Measurements from ENCODE around the gene BCR. TPM values are rescaled to one million over a fixed set of nuclear protein-coding genes. Genes with fewer than 3 reads are reported as not detected.

BCR gene
- total RNA-seq, 2 donors from 2014 or later = 102 to 172 TPM

DNA sequence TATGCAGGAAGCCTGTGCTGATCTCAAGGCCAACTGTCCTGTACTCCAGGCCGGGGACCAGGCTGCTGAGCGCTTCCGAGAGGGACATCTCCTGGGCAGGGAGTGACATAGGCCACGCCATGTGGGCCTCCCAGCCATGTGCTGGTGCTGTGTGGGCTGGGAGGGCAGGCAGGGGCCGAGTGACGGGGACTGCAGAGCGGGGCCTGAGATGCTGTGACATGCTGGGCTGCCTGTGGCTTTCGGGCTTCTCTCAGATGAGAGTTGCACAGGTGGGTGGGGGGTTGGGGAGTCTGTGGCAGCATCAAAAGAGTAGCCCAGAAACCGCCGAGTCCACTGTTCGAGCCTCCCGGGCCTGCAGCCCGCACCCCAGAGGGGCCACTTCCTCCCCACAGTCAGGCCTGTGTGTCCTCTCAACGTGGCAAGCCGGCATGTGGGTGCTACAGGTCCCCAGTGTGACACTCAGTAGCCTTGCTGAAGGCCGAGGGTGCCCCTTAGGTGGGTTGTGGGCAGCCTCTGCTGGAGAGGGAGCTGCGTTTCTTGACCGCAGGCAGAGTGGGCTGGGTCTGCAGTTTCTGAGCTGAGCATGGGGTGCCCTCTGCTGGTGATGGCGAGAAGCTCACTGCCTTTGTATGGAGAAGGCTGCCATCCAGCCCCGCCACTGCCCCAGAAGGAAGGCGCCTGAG is 101.2 kb downstream of the BCR start:
- TF ChIP-seq, protein P1, sequence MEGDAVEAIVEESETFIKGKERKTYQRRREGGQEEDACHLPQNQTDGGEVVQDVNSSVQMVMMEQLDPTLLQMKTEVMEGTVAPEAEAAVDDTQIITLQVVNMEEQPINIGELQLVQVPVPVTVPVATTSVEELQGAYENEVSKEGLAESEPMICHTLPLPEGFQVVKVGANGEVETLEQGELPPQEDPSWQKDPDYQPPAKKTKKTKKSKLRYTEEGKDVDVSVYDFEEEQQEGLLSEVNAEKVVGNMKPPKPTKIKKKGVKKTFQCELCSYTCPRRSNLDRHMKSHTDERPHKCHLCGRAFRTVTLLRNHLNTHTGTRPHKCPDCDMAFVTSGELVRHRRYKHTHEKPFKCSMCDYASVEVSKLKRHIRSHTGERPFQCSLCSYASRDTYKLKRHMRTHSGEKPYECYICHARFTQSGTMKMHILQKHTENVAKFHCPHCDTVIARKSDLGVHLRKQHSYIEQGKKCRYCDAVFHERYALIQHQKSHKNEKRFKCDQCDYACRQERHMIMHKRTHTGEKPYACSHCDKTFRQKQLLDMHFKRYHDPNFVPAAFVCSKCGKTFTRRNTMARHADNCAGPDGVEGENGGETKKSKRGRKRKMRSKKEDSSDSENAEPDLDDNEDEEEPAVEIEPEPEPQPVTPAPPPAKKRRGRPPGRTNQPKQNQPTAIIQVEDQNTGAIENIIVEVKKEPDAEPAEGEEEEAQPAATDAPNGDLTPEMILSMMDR (conservative IDR thresholded peaks at IDR 0.05) = peak; percentile 95
- Mint-ChIP-seq H3K27me3 (ENCODE audit: insufficient read depth) (no peaks in the 10 kb centered on the region), H3K27ac (no peak overlapping the region), H3K36me3 (ENCODE audit: low read depth) (peaks cover 40% of the 10 kb centered on the region), H3K9me3 (no peaks in the 10 kb centered on the region), H3K4me1 (no peaks in the 10 kb centered on the region), H3K4me3 (no peak overlapping the region)
- Histone ChIP-seq H3K4me1 (ENCODE audit: control insufficient read depth, insufficient read depth, low read length) (no peaks in the 10 kb centered on the region), H3K9ac (ENCODE audit: extremely low read depth, low read length, poor library complexity, severe bottlenecking) (no peak overlapping the region), H3K27me3 (ENCODE audit: control insufficient read depth, insufficient read depth, low read length, poor library complexity, severe bottlenecking) (no peaks in the 10 kb centered on the region), H3K36me3 (ENCODE audit: control insufficient read depth, insufficient read depth, low read length) (peaks cover 71% of the 10 kb centered on the region), H3K9me3 (ENCODE audit: control insufficient read depth, low read length) (no peaks in the 10 kb centered on the region), H3K27ac (ENCODE audit: low read depth, low read length) (no peak overlapping the region), H3K4me3 (ENCODE audit: low read length) (no peak overlapping the region)
- DNase-seq = peak; percentile 97
- 64 to 69% methylated on average over 13 to 21 of the region's 21 CpGs for WGBS, 2 experiments (ENCODE audit: insufficient coverage in 1 of 2, insufficient read length in 1 of 2)

DNA sequence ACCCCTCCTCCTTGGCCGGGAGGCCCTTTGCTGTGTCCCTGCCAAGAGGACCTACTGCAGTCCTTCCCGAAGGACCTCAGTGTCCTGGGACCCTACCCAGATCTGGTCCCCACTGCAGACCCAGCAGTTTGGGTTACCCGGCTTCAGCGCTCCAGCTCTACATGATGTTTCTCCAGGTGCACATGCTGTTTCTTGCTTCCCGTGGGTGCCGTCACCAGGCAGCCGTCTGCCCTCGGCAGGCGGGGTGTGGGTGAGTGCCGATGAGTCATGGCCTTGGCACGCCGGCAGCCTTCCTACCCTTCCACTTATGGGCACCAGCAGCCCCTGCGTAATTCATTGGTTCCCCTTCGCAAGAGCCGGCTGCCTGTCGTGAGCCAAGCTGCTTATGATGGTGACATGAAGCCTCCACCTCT is 101.8 kb downstream of the BCR start:
- Mint-ChIP-seq H3K9me3 (no peaks in the 10 kb centered on the region), H3K27ac (no peak overlapping the region), H3K4me3 (no peak overlapping the region), H3K36me3 (ENCODE audit: low read depth) (peaks cover 39% of the 10 kb centered on the region), H3K4me1 (no peaks in the 10 kb centered on the region), H3K27me3 (ENCODE audit: insufficient read depth) (no peaks in the 10 kb centered on the region)
- no peak for DNase-seq
- Histone ChIP-seq H3K9ac (ENCODE audit: extremely low read depth, low read length, poor library complexity, severe bottlenecking) (no peak overlapping the region), H3K27me3 (ENCODE audit: control insufficient read depth, insufficient read depth, low read length, poor library complexity, severe bottlenecking) (no peaks in the 10 kb centered on the region), H3K4me3 (ENCODE audit: low read length) (no peak overlapping the region), H3K9me3 (ENCODE audit: control insufficient read depth, low read length) (no peaks in the 10 kb centered on the region), H3K4me1 (ENCODE audit: control insufficient read depth, insufficient read depth, low read length) (no peaks in the 10 kb centered on the region), H3K36me3 (ENCODE audit: control insufficient read depth, insufficient read depth, low read length) (peaks cover 73% of the 10 kb centered on the region), H3K27ac (ENCODE audit: low read depth, low read length) (no peak overlapping the region)
- TF ChIP-seq, protein P1 (conservative IDR thresholded peaks at IDR 0.05) = peak; percentile 6
- WGBS, 2 experiments (ENCODE audit: insufficient coverage in 1 of 2, insufficient read length in 1 of 2) = 87 to 89% methylated on average over 8 to 16 of the region's 16 CpGs

DNA sequence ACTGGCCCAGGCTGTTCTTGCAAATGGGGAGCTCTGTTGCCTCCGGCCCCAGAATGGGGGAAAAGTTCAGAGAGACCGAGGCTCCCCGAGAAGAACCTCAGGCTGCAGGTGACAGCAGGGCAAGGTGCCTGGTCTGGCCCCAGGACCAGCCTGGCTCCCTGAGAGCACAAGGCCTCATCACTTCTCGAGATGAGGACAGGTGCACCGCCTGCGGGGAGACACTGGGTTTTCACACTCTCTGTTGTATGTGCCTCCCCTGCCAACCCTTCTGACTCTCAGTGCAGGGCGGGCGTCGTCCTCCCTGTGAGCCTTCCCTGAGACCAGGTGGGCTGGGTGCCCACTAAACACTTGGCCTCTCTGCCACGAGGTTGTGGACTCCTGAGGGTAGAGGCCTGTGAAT is 102.2 kb downstream of the BCR start:
- TF ChIP-seq, protein P1 (conservative IDR thresholded peaks at IDR 0.05) = no peak
- no peaks in the 10 kb centered on the region for H3K27me3 ChIP-seq (ENCODE audit: control insufficient read depth, insufficient read depth, low read length, poor library complexity, severe bottlenecking)
- H3K9ac ChIP-seq (ENCODE audit: extremely low read depth, low read length, poor library complexity, severe bottlenecking) = no peak overlapping the region
- Mint-ChIP-seq H3K9me3 (no peaks in the 10 kb centered on the region), H3K36me3 (ENCODE audit: low read depth) (peaks cover 35% of the 10 kb centered on the region), H3K4me3 (no peak overlapping the region), H3K27me3 (ENCODE audit: insufficient read depth) (no peaks in the 10 kb centered on the region), H3K4me1 (no peaks in the 10 kb centered on the region), H3K27ac (no peak overlapping the region)
- H3K4me1 ChIP-seq (ENCODE audit: control insufficient read depth, insufficient read depth, low read length) = no peaks in the 10 kb centered on the region
- 90 to 98% methylated on average over 5 to 10 of the region's 10 CpGs for WGBS, 2 experiments (ENCODE audit: insufficient coverage in 1 of 2, insufficient read length in 1 of 2)
- H3K4me3 ChIP-seq (ENCODE audit: low read length) = no peak overlapping the region
- H3K9me3 ChIP-seq (ENCODE audit: control insufficient read depth, low read length) = no peaks in the 10 kb centered on the region
- H3K36me3 ChIP-seq (ENCODE audit: control insufficient read depth, insufficient read depth, low read length) = peaks cover 73% of the 10 kb centered on the region
- no peak overlapping the region for H3K27ac ChIP-seq (ENCODE audit: low read depth, low read length)
- no peak for DNase-seq
